Fibroblast of lung (primary cell): ENCODE results near the gene TNFRSF9. TPM values are rescaled to one million over a fixed set of nuclear protein-coding genes. Genes with fewer than 3 reads are reported as not detected.
"Not testable (repeated sequence)": the region's sequence is repeated elsewhere in the genome, so short reads cannot be mapped to it uniquely, and the experiment has no call there.

ENCODE experiments used
- DNase-seq, 2 donors: peaks; one replicate each; pipeline versions ENCODE4 v3.0.0 to v3.0.0-alpha.2; 2010; ENCODE audit warnings: low read depth in 2 of 2
- H2AFZ ChIP-seq: 2 replicates; pipeline ENCODE4 v1.5.1; 2012; ENCODE audit warnings: low read length, control low read depth, inconsistent platforms
- H3K27ac ChIP-seq: 2 replicates; pipeline ENCODE4 v1.5.1; 2011; ENCODE audit warnings: low read length, control low read depth; ENCODE audit not compliant: insufficient read depth
- H3K27me3 ChIP-seq: 2 replicates; pipeline ENCODE4 v1.5.1; 2011; ENCODE audit warnings: mild to moderate bottlenecking, low read length; ENCODE audit not compliant: control insufficient read depth, insufficient read depth
- H3K36me3 ChIP-seq: 2 replicates; pipeline ENCODE4 v1.5.1; 2011; ENCODE audit warnings: low read length; ENCODE audit not compliant: control insufficient read depth, insufficient read depth
- H3K4me1 ChIP-seq: 2 replicates; pipeline ENCODE4 v1.5.1; 2011; ENCODE audit warnings: low read length; ENCODE audit not compliant: control insufficient read depth, insufficient read depth; ENCODE audit errors: extremely low read depth
- H3K4me2 ChIP-seq: 2 replicates; pipeline ENCODE4 v1.5.1; 2011; ENCODE audit warnings: low read length, control low read depth; ENCODE audit not compliant: insufficient read depth; ENCODE audit errors: extremely low read depth
- H3K4me3 ChIP-seq, 4 experiments: fragments of 200-600 bp in 1 of 4; sonication (generic) in 1 of 4; replicated peaks in 1 of 4; 2 replicates each; pipeline ENCODE4 v1.5.1; 2011 to 2016; ENCODE audit warnings: low read length in 4 of 4, low read depth in 3 of 4, mild to moderate bottlenecking in 3 of 4, control low read depth in 2 of 4, inconsistent platforms in 1 of 4, mixed read lengths in 1 of 4; ENCODE audit not compliant: insufficient read depth in 1 of 4; ENCODE audit errors: control extremely low read depth in 1 of 4
- H3K79me2 ChIP-seq: 2 replicates; pipeline ENCODE4 v1.5.1; 2012; ENCODE audit warnings: mild to moderate bottlenecking, low read length, inconsistent platforms; ENCODE audit not compliant: control insufficient read depth, insufficient read depth
- H3K9ac ChIP-seq: 2 replicates; pipeline ENCODE4 v1.5.1; 2011; ENCODE audit warnings: mild to moderate bottlenecking, low read length, control low read depth; ENCODE audit not compliant: insufficient read depth
- H3K9me3 ChIP-seq: 2 replicates; pipeline ENCODE4 v1.5.1; 2012; ENCODE audit warnings: low read depth, low read length; ENCODE audit not compliant: control insufficient read depth, insufficient read depth
- H4K20me1 ChIP-seq: 2 replicates; pipeline ENCODE4 v1.5.1; 2011; ENCODE audit warnings: low read length; ENCODE audit not compliant: control insufficient read depth, insufficient read depth; ENCODE audit errors: extremely low read depth
- EZH2 ChIP-seq: IDR thresholded peaks from 2 replicates; pipeline ENCODE4 v1.5.1; 2012; ENCODE audit warnings: low read length, control low read depth, mild to moderate bottlenecking; ENCODE audit errors: missing control alignments
- polyA plus RNA-seq, 2 donors: library from polyadenylated mRNA; depleted of rRNA in 1 of 2; stranded (reverse) in 1 of 2; unstranded in 1 of 2; fragments of >200 nt; gene quantifications; 2 replicates each; pipeline ENCODE4 v1.2.1, GENCODE V29; 2011 to 2012; ENCODE audit warnings: missing spikeins in 1 of 2
- total RNA-seq: library from RNA; depleted of rRNA; stranded (reverse); fragments of >200 nt; gene quantifications from 2 replicates; pipeline ENCODE4 v1.2.1, GENCODE V29; 2014
- TF ChIP-seq, protein P1 (sequence below), 2 donors: IDR thresholded peaks in 1 of 2; conservative IDR thresholded peaks in 1 of 2; 1 replicate in 1 of 2; 2 replicates in 1 of 2; pipeline ENCODE4 v1.5.1; 2011 to 2012; ENCODE audit warnings: low read length in 2 of 2, control low read depth in 1 of 2, inconsistent platforms in 1 of 2, low read depth in 1 of 2, mild to moderate bottlenecking in 1 of 2

The TNFRSF9 gene
- total and polyA plus RNA-seq, 2 donors (not counting 1 experiment from before 2014, with no cell fraction given): 0.02 TPM; not detected in 1

GRCh38 chr1:7953850-7954609, 13.4 kb upstream of the TNFRSF9 start:
- H3K27ac ChIP-seq: peak overlapping the region; percentile 79
- H4K20me1 ChIP-seq: no peaks in the 10 kb centered on the region
- peak overlapping the region; percentile 50 for H3K9ac ChIP-seq
- peak; percentile 88 to 91 for DNase-seq
- no peaks in the 10 kb centered on the region for H3K79me2 ChIP-seq
- no peaks in the 10 kb centered on the region for H3K36me3 ChIP-seq
- H2AFZ ChIP-seq: peak overlapping the region; percentile 99
- TF ChIP-seq, protein P1, sequence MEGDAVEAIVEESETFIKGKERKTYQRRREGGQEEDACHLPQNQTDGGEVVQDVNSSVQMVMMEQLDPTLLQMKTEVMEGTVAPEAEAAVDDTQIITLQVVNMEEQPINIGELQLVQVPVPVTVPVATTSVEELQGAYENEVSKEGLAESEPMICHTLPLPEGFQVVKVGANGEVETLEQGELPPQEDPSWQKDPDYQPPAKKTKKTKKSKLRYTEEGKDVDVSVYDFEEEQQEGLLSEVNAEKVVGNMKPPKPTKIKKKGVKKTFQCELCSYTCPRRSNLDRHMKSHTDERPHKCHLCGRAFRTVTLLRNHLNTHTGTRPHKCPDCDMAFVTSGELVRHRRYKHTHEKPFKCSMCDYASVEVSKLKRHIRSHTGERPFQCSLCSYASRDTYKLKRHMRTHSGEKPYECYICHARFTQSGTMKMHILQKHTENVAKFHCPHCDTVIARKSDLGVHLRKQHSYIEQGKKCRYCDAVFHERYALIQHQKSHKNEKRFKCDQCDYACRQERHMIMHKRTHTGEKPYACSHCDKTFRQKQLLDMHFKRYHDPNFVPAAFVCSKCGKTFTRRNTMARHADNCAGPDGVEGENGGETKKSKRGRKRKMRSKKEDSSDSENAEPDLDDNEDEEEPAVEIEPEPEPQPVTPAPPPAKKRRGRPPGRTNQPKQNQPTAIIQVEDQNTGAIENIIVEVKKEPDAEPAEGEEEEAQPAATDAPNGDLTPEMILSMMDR (conservative IDR thresholded peaks at IDR 0.05 in 1 of 2, IDR thresholded peaks at IDR 0.05 in 1 of 2; ENCODE audit: low read depth in 1 of 2, low read length in 2 of 2): no peak
- TF ChIP-seq EZH2: no peak
- H3K4me2 ChIP-seq: peak overlapping the region; percentile 69
- peaks cover 3% of the 10 kb centered on the region for H3K4me1 ChIP-seq
- no peaks in the 10 kb centered on the region for H3K9me3 ChIP-seq
- H3K4me3 ChIP-seq: peak overlapping the region; percentile 55 to 62 (median 58)
- no peaks in the 10 kb centered on the region for H3K27me3 ChIP-seq

DNA sequence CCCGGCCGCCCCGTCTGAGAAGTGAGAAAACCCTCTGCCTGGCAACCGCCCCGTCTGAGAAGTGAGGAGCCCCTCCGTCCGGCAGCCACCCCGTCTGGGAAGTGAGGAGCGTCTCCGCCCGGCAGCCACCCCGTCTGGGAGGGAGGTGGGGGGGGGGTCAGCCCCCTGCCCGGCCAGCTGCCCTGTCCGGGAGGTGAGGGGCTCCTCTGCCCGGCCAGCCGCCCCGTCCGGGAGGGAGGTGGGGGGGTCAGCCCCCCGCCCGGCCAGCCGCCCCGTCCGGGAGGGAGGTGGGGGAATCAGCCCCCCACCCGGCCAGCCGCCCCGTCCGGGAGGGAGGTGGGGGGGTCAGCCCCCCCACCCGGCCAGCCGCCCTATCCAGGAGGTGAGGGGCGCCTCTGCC, 12.2 kb upstream of the TNFRSF9 start:
- not testable (repeated sequence) for H3K9me3 ChIP-seq, H3K36me3 ChIP-seq, H4K20me1 ChIP-seq, H3K4me3 ChIP-seq, H3K4me1 ChIP-seq, H3K27ac ChIP-seq, H3K4me2 ChIP-seq, H3K27me3 ChIP-seq, H2AFZ ChIP-seq, H3K79me2 ChIP-seq, DNase-seq, H3K9ac ChIP-seq

GRCh38 chr1:7948960-7949359, 8.3 kb upstream of the TNFRSF9 start:
- H3K79me2 ChIP-seq: no peaks in the 10 kb centered on the region
- H2AFZ ChIP-seq: no peak overlapping the region
- TF ChIP-seq EZH2: no peak
- TF ChIP-seq, protein P1 (conservative IDR thresholded peaks at IDR 0.05 in 1 of 2, IDR thresholded peaks at IDR 0.05 in 1 of 2; ENCODE audit: low read depth in 1 of 2, low read length in 2 of 2): no peak
- H3K36me3 ChIP-seq: no peaks in the 10 kb centered on the region
- H3K9ac ChIP-seq: no peak overlapping the region
- no peak overlapping the region for H3K27ac ChIP-seq
- H3K27me3 ChIP-seq: no peaks in the 10 kb centered on the region
- DNase-seq: peak; percentile 23 to 96
- no peaks in the 10 kb centered on the region for H3K9me3 ChIP-seq
- H3K4me1 ChIP-seq: peaks cover 3% of the 10 kb centered on the region
- H3K4me3 ChIP-seq: no peak overlapping the region
- H3K4me2 ChIP-seq: no peak overlapping the region
- H4K20me1 ChIP-seq: no peaks in the 10 kb centered on the region
